OCI-LY3 (cell line): ENCODE results near the gene COG3.

ENCODE experiments used
- CTCF ChIP-seq: fragments of 200-600, 300-600 bp; sonication (generic); IDR thresholded peaks from 2 replicates; pipeline ENCODE4 v1.5.1; 2014; ENCODE audit warnings: antibody characterized with exemption, low read length, low read depth
- EZH2phosphoT487 ChIP-seq: fragments of 200-600 bp; shearing (Covaris generic); IDR thresholded peaks from 2 replicates; pipeline ENCODE4 v1.6.1; 2018; ENCODE audit warnings: antibody characterized with exemption, mixed run types, low read depth

DNA sequence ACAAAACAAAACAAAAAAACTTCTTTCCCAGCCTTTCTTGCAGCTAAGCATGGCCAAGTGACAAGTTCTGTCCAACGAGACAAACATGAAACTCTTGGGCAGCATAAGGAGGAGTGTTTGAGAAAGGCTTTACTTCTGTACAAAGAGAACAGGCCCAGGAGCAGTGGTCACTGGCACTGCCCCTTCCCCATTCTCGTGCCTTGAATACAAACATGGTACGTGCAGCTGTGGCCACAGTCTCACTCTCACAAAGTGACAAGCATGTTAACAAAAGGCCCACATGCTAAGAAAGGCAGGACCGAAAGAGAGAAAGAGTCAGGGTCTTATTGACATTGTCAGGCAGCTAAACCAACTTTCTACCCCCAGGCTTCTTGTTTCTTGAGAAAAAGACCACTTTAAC lies 26.8 kb upstream of the COG3 start:
- TF ChIP-seq CTCF (no peak), EZH2phosphoT487 (no peak)
